DND-41 (cell line): Measurements from ENCODE around the gene SLC25A45.

ENCODE experiments used
- ATAC-seq: fragments of 200-7000 bp; cut with Tn5 transposase; 3 replicates; pipeline ENCODE4 v1.9.1; 2021; ENCODE audit warnings: low read depth; ENCODE audit not compliant: insufficient read depth
- DNase-seq: peaks from one replicate; pipeline ENCODE4 v3.0.0-alpha.2; 2020
- H2AFZ ChIP-seq: 2 replicates; pipeline ENCODE4 v1.6.0; 2012; ENCODE audit warnings: low read depth, low read length
- H3K27ac ChIP-seq: 2 replicates; pipeline ENCODE4 v1.5.1; 2012; ENCODE audit warnings: low read length, inconsistent platforms
- H3K27me3 ChIP-seq: fragments of 200-600 bp; sonication (generic); 2 replicates; pipeline ENCODE4 v1.6.0; 2012; ENCODE audit warnings: low read length, mild to moderate bottlenecking, inconsistent platforms; ENCODE audit not compliant: insufficient read depth, poor library complexity
- H3K36me3 ChIP-seq: 2 replicates; pipeline ENCODE4 v1.5.1; 2012; ENCODE audit warnings: low read length, inconsistent platforms; ENCODE audit not compliant: insufficient read depth
- H3K4me1 ChIP-seq: 2 replicates; pipeline ENCODE4 v1.5.1; 2012; ENCODE audit warnings: mild to moderate bottlenecking, low read length; ENCODE audit not compliant: insufficient read depth
- H3K4me2 ChIP-seq: 2 replicates; pipeline ENCODE4 v1.6.0; 2012; ENCODE audit warnings: mild to moderate bottlenecking, moderate library complexity, low read length, inconsistent platforms; ENCODE audit not compliant: insufficient read depth
- H3K4me3 ChIP-seq, 2 experiments: fragments of 200-600 bp in 1 of 2; shearing (Covaris generic) in 1 of 2; 2 replicates each; pipeline ENCODE4 v1.5.1; 2012 to 2016; ENCODE audit warnings: inconsistent platforms in 2 of 2, low read length in 2 of 2, mild to moderate bottlenecking in 2 of 2, low read depth in 1 of 2, moderate library complexity in 1 of 2
- H3K79me2 ChIP-seq: 2 replicates; pipeline ENCODE4 v1.6.0; 2012; ENCODE audit warnings: low read length, inconsistent platforms; ENCODE audit not compliant: insufficient read depth
- H3K9ac ChIP-seq: 2 replicates; pipeline ENCODE4 v1.6.0; 2012; ENCODE audit warnings: low read depth, mild to moderate bottlenecking, inconsistent platforms, low read length, moderate library complexity
- H3K9me3 ChIP-seq: 2 replicates; pipeline ENCODE4 v1.5.1; 2012; ENCODE audit warnings: low read length, moderate library complexity, mild to moderate bottlenecking, inconsistent platforms; ENCODE audit not compliant: insufficient read depth, severe bottlenecking
- H4K20me1 ChIP-seq: 2 replicates; pipeline ENCODE4 v1.6.0; 2012; ENCODE audit warnings: low read length; ENCODE audit not compliant: insufficient read depth
- CTCF ChIP-seq: IDR thresholded peaks from 2 replicates; pipeline ENCODE4 v1.5.1; 2012; ENCODE audit warnings: borderline replicate concordance, low read length, moderate library complexity, mild to moderate bottlenecking; ENCODE audit not compliant: poor library complexity, severe bottlenecking; ENCODE audit errors: extremely low read depth
- EZH2 ChIP-seq: IDR thresholded peaks from 3 replicates; pipeline ENCODE4 v1.6.1; 2012; ENCODE audit warnings: borderline replicate concordance, low read depth, mild to moderate bottlenecking, moderate library complexity, low read length, inconsistent platforms; ENCODE audit not compliant: severe bottlenecking

The SLC25A45 gene

GRCh38 chr11:65355013-65355775 is 27.3 kb downstream of the SLC25A45 start:
- no peaks in the 10 kb centered on the region for H3K27me3 ChIP-seq
- no peaks in the 10 kb centered on the region for H3K9me3 ChIP-seq
- H4K20me1 ChIP-seq = peaks cover 4% of the 10 kb centered on the region; the same call in 1 of the 2 replicates
- no peaks in the 10 kb centered on the region for H3K79me2 ChIP-seq
- H3K9ac ChIP-seq = peak overlapping the region; percentile 75
- H3K27ac ChIP-seq = peak overlapping the region; percentile 59
- ATAC-seq = peak; percentile 25; the same call in 2 of the 3 replicates
- H2AFZ ChIP-seq = peak overlapping the region; percentile 87
- H3K4me2 ChIP-seq = peak overlapping the region; percentile 98
- peaks cover 21% of the 10 kb centered on the region for H3K4me1 ChIP-seq
- peak; percentile 59 for DNase-seq
- peak overlapping the region; percentile 30 to 66; a peak in 3 of 4 replicates for H3K4me3 ChIP-seq
- TF ChIP-seq EZH2 (no peak), CTCF (no peak)
- H3K36me3 ChIP-seq = peaks cover 21% of the 10 kb centered on the region

GRCh38 chr11:65354265-65355012 is 28.0 kb downstream of the SLC25A45 start, which contains the start of gene TIGD3:
Gene TIGD3, plus strand, starts transcription at chr11:65354751. Its CDS starts 1,058 bp downstream, at chr11:65355809.
- Histone ChIP-seq H3K9ac (peak within 1 kb of the TSS; percentile 75), H3K27ac (peak within 1 kb of the TSS; percentile 68), H3K4me3 (peak within 1 kb of the TSS; percentile 30 to 66; a peak in 3 of 4 replicates), H3K4me2 (peak within 1 kb of the TSS; percentile 98), H3K27me3 (no peaks in the 10 kb centered on the region), H3K4me1 (peaks cover 21% of the 10 kb centered on the region), H3K36me3 (peaks cover 27% of the 10 kb centered on the region), H3K9me3 (no peaks in the 10 kb centered on the region), H3K79me2 (no peaks in the 10 kb centered on the region), H2AFZ (peak within 1 kb of the TSS; percentile 91), H4K20me1 (peaks cover 4% of the 10 kb centered on the region; the same call in 1 of the 2 replicates)
- ATAC-seq (peak; percentile 97), DNase-seq (peak; percentile 99)
- TF ChIP-seq CTCF = no peak

- peaks cover 21% of the 10 kb centered on the region for H3K4me1 ChIP-seq
- TF ChIP-seq CTCF (no peak), EZH2 (no peak)
- H3K27me3 ChIP-seq = no peaks in the 10 kb centered on the region
- DNase-seq (no peak), ATAC-seq (no peak)
- H2AFZ ChIP-seq = peak overlapping the region; percentile 91
- no peaks in the 10 kb centered on the region for H3K9me3 ChIP-seq
- peak overlapping the region; percentile 98 for H3K4me2 ChIP-seq
- 0 out of 2 replicates have a peak, but pooled peaks cover 4% of the 10 kb centered on the region for H4K20me1 ChIP-seq
- H3K9ac ChIP-seq = peak overlapping the region; percentile 75
- H3K27ac ChIP-seq = peak overlapping the region; percentile 68
- no peaks in the 10 kb centered on the region for H3K79me2 ChIP-seq
- peak overlapping the region; percentile 20 to 66; a peak in 3 of 4 replicates for H3K4me3 ChIP-seq
- H3K36me3 ChIP-seq = peaks cover 32% of the 10 kb centered on the region
Observed at GRCh38 chr11:65353900-65354264, 28.6 kb downstream of the SLC25A45 start.
